H1 (cell line): ENCODE measurements around the gene VOPP1. TPM values are rescaled to one million over a fixed set of nuclear protein-coding genes. Genes with fewer than 3 reads are reported as not detected.

ENCODE experiments used
- CTCF ChIA-PET: fragments of 300-600 bp; sonication (Branson Sonifier 250); formaldehyde crosslinking; loops from one replicate; lab custom pipeline; 2021; ENCODE audit not compliant: partially characterized antibody; lab: Charles Lee
- POLR2A ChIA-PET: fragments of 300-600 bp; sonication (Branson Sonifier 250); formaldehyde crosslinking; loops from one replicate; lab custom pipeline; 2021; ENCODE audit warnings: inconsistent platforms; ENCODE audit not compliant: partially characterized antibody; lab: Charles Lee
- DNase-seq, 2 experiments: peaks; one replicate each; pipeline versions ENCODE4 v3.0.0 to v3.0.0-alpha.2; 2010 to 2022; ENCODE audit warnings: low spot score in 2 of 2, low read depth in 1 of 2, mixed read lengths in 1 of 2
- FAIRE-seq: peaks from 2 replicates; lab custom pipeline; 2011; peaks lifted over from hg19 to GRCh38; lab: Jason Lieb, UNC
- H2AFZ ChIP-seq: 2 replicates; pipeline ENCODE4 v1.8.1; 2012; ENCODE audit warnings: low read length, inconsistent platforms
- H2AK5ac ChIP-seq: 2 replicates; pipeline ENCODE4 v1.6.1; 2013; ENCODE audit warnings: low read depth, low read length
- H2BK120ac ChIP-seq: replicated peaks from 2 replicates; pipeline ENCODE3; 2013; ENCODE audit warnings: low read depth, low read length, inconsistent platforms
- H2BK12ac ChIP-seq: 2 replicates; pipeline ENCODE4 v1.6.1; 2013; ENCODE audit warnings: low read depth, low read length
- H2BK15ac ChIP-seq: 2 replicates; pipeline ENCODE4 v1.6.1; 2013; ENCODE audit warnings: low read length
- H2BK20ac ChIP-seq: 2 replicates; pipeline ENCODE4 v1.6.1; 2013; ENCODE audit warnings: low read length
- H2BK5ac ChIP-seq: 2 replicates; pipeline ENCODE4 v1.6.1; 2013; ENCODE audit warnings: low read depth, low read length
- H3K14ac ChIP-seq: 2 replicates; pipeline ENCODE4 v1.6.1; 2013; ENCODE audit warnings: inconsistent platforms; ENCODE audit not compliant: insufficient read length
- H3K18ac ChIP-seq: 2 replicates; pipeline ENCODE4 v1.6.1; 2013; ENCODE audit warnings: low read length; ENCODE audit errors: extremely low read depth
- H3K23ac ChIP-seq: 2 replicates; pipeline ENCODE4 v1.6.1; 2013; ENCODE audit warnings: inconsistent platforms; ENCODE audit not compliant: insufficient read length
- H3K23me2 ChIP-seq: 2 replicates; pipeline ENCODE4 v1.6.1; 2013; ENCODE audit warnings: low read depth, low read length
- H3K27ac ChIP-seq: 2 replicates; pipeline ENCODE4 v1.6.1; 2011; ENCODE audit warnings: low read depth, low read length, inconsistent platforms
- H3K27me3 ChIP-seq, 4 experiments: replicated peaks in 1 of 4; 1 replicate in 1 of 4; 2 replicates in 3 of 4; pipeline versions ENCODE4 v1.6.1 to v1.8.1; 2011 to 2013; ENCODE audit warnings: low read length in 3 of 4, mild to moderate bottlenecking in 3 of 4, inconsistent platforms in 2 of 4, mixed read lengths in 2 of 4, moderate library complexity in 1 of 4; ENCODE audit not compliant: control insufficient read depth in 3 of 4, insufficient read depth in 3 of 4; ENCODE audit errors: extremely low read depth in 1 of 4
- H3K36me3 ChIP-seq, 4 experiments: 2 replicates each; pipeline versions ENCODE4 v1.6.1 to v1.8.1; 2011 to 2013; ENCODE audit warnings: mild to moderate bottlenecking in 4 of 4, low read length in 3 of 4, moderate library complexity in 2 of 4, control low read depth in 1 of 4, inconsistent platforms in 1 of 4; ENCODE audit not compliant: insufficient read depth in 4 of 4, control insufficient read depth in 2 of 4
- H3K4ac ChIP-seq: replicated peaks from 2 replicates; pipeline ENCODE3; 2013; ENCODE audit warnings: low read length, low read depth, mixed read lengths, inconsistent platforms; ENCODE audit not compliant: insufficient read length
- H3K4me1 ChIP-seq, 4 experiments: replicated peaks in 1 of 4; 1 replicate in 1 of 4; 2 replicates in 3 of 4; pipeline versions ENCODE4 v1.6.1 to v1.8.1; 2011 to 2013; ENCODE audit warnings: low read length in 3 of 4, inconsistent platforms in 2 of 4, mixed read lengths in 1 of 4; ENCODE audit not compliant: insufficient read depth in 4 of 4, control insufficient read depth in 3 of 4
- H3K4me2 ChIP-seq, 2 experiments: 2 replicates each; pipeline versions ENCODE4 v1.6.1 to v1.8.1; 2011 to 2013; ENCODE audit warnings: low read depth in 2 of 2, low read length in 2 of 2, control low read depth in 1 of 2, inconsistent platforms in 1 of 2, mild to moderate bottlenecking in 1 of 2; ENCODE audit not compliant: insufficient read depth in 1 of 2
- H3K4me3 ChIP-seq, 4 experiments: fragments of 200-600, 300-600 bp in 1 of 4; sonication (generic), shearing (Covaris generic), sonication (Bioruptor Twin) in 1 of 4; 2 replicates each; pipeline versions ENCODE4 v1.5.1 to v1.8.1; 2011 to 2016; ENCODE audit warnings: low read length in 4 of 4, low read depth in 3 of 4, control low read depth in 2 of 4, inconsistent platforms in 2 of 4, mild to moderate bottlenecking in 2 of 4, mixed read lengths in 1 of 4, moderate library complexity in 1 of 4; ENCODE audit not compliant: insufficient read depth in 2 of 4; ENCODE audit errors: extremely low read depth in 1 of 4
- H3K56ac ChIP-seq: replicated peaks from 2 replicates; pipeline ENCODE3; 2013; ENCODE audit warnings: low read depth, mild to moderate bottlenecking, mixed read lengths, low read length, inconsistent platforms; ENCODE audit not compliant: insufficient read length
- H3K79me1 ChIP-seq: 2 replicates; pipeline ENCODE4 v1.6.1; 2013; ENCODE audit warnings: low read depth, low read length, control low read depth
- H3K79me2 ChIP-seq, 2 experiments: 2 replicates each; pipeline versions ENCODE4 v1.6.1 to v1.8.1; 2012 to 2013; ENCODE audit warnings: low read length in 2 of 2, mild to moderate bottlenecking in 2 of 2, inconsistent platforms in 1 of 2; ENCODE audit not compliant: insufficient read depth in 2 of 2, control insufficient read depth in 1 of 2
- H3K9ac ChIP-seq, 4 experiments: replicated peaks in 1 of 4; 1 replicate in 1 of 4; 2 replicates in 3 of 4; pipeline versions ENCODE4 v1.6.1 to v1.8.1; 2011 to 2013; ENCODE audit warnings: low read depth in 3 of 4, low read length in 3 of 4, control low read depth in 2 of 4, mild to moderate bottlenecking in 2 of 4, moderate library complexity in 2 of 4, inconsistent platforms in 1 of 4; ENCODE audit errors: extremely low read depth in 1 of 4
- H3K9me3 ChIP-seq, 2 experiments: 2 replicates each; pipeline versions ENCODE4 v1.6.1 to v1.8.1; 2012 to 2013; ENCODE audit warnings: mild to moderate bottlenecking in 2 of 2, moderate library complexity in 2 of 2, control low read depth in 1 of 2, inconsistent platforms in 1 of 2, low read depth in 1 of 2, low read length in 1 of 2, mixed read lengths in 1 of 2; ENCODE audit not compliant: insufficient read depth in 2 of 2
- H4K20me1 ChIP-seq, 2 experiments: replicated peaks in 1 of 2; 2 replicates each; pipeline versions ENCODE3 to v1.8.1; 2011 to 2013; ENCODE audit warnings: inconsistent platforms in 2 of 2, low read length in 2 of 2, mild to moderate bottlenecking in 1 of 2; ENCODE audit not compliant: insufficient read depth in 2 of 2, control insufficient read depth in 1 of 2
- H4K5ac ChIP-seq: 2 replicates; pipeline ENCODE4 v1.6.1; 2013; ENCODE audit warnings: low read length, low read depth, mixed read lengths, inconsistent platforms; ENCODE audit not compliant: insufficient read length
- H4K8ac ChIP-seq: 2 replicates; pipeline ENCODE4 v1.8.0; 2013; ENCODE audit warnings: mild to moderate bottlenecking, moderate library complexity, low read length, inconsistent platforms; ENCODE audit not compliant: insufficient read depth; ENCODE audit errors: extremely low read depth
- H4K91ac ChIP-seq: replicated peaks from 2 replicates; pipeline ENCODE3; 2013; ENCODE audit warnings: low read length, mixed read lengths, inconsistent platforms; ENCODE audit not compliant: insufficient read length
- EZH2 ChIP-seq: fragments of 200-600 bp; sonication (generic); IDR thresholded peaks from 2 replicates; pipeline ENCODE4 v1.7.1; 2012; ENCODE audit warnings: low read depth, mild to moderate bottlenecking, moderate library complexity, low read length, inconsistent platforms; ENCODE audit not compliant: severe bottlenecking
- JUN ChIP-seq: IDR thresholded peaks from 2 replicates; pipeline ENCODE4 v1.6.1; 2011; ENCODE audit warnings: low read depth, mild to moderate bottlenecking, improper control_type of control experiment, low read length
- WGBS, 2 experiments: shearing (Covaris generic) in 1 of 2; methylation state at CpG; one replicate each; pipeline versions ENCODE4 v1.1.6 to v1.1.7; 2013 to 2015; ENCODE audit warnings: low lambda C conversion rate in 2 of 2, mixed read lengths in 2 of 2, inconsistent platforms in 1 of 2, low coverage in 1 of 2, missing lambda C conversion rate in 1 of 2; ENCODE audit not compliant: insufficient replicate concordance in 2 of 2, insufficient coverage in 1 of 2, insufficient read length in 1 of 2; ENCODE audit errors: extremely low coverage in 1 of 2, missing lambda C conversion rate in 1 of 2; 5-methylcytosine and 5-hydroxymethylcytosine counted together
- polyA plus RNA-seq, 7 experiments: library from polyadenylated mRNA; depleted of rRNA in 3 of 7; stranded (reverse) in 5 of 7; unstranded in 2 of 7; fragments of >200 nt in 5 of 7; fragments of 200-250 nt in 2 of 7; gene quantifications; 1 replicate in 5 of 7; 2 replicates in 1 of 7; 4 replicates in 1 of 7; pipeline versions ENCODE4 v1.2.1 to v1.2.3, GENCODE V29; 2011 to 2013; ENCODE audit warnings: missing spikeins in 2 of 7, mixed read lengths in 2 of 7
- total RNA-seq: library from RNA; stranded (reverse); fragmentation: NEBNext Ultra II Directional; extraction: Animal tissue kit (Norgen Biotek cat#: 25700); gene quantifications from 2 replicates; pipeline ENCODE4 v1.2.1, GENCODE V29; 2021

The VOPP1 gene
- total and polyA plus RNA-seq, 2 of the 8 experiments (the other 6 are each of a cell fraction or from before 2014, with no cell fraction given), result 44.7 to 83.0 TPM

DNA sequence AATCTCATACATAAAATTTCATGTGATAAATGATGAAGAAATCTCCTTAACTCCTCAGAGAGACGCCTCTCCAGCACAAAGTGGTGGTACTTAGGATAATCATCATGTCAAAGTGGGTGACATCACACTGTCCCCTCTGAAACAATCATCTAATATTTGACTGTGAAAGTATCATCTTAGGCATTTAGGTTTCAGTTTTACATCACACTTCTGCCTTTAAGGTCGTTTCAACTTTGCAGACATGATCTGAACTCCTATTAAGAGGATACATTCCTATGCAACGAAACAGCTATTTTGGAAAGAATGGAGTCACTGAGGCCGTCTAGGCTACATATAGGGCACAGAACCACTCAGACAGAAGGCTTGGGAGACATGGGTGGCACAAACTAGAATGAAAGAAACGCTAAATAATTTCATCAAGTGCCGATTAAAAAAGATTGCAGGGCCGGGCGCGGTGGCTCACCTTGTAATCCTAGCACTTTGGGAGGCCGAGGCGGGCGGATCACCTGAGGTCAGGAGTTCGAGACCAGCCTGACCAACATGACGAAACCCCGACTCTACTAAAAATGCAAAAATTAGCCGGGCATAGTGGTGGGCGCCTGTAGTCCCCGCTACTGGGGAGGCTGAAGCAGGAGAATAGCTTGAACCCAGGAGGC, 2.0 kb downstream of the VOPP1 start:
- Histone ChIP-seq H2AFZ (no peak overlapping the region), H2BK5ac (no peak overlapping the region), H4K8ac (no peak overlapping the region), H3K23ac (no peak overlapping the region), H4K91ac (no peak overlapping the region), H3K4me2 (peak overlapping the region; percentile 64 to 75), H3K56ac (no peak overlapping the region), H3K14ac (no peak overlapping the region), H2AK5ac (peak overlapping the region; percentile 82; the same call in 1 of the 2 replicates), H3K23me2 (peaks cover 12% of the 10 kb centered on the region), H3K36me3 (no peaks in the 10 kb centered on the region), H4K20me1 (peaks cover 0 to 3% of the 10 kb centered on the region in 2 experiments), H3K18ac (no peak overlapping the region), H3K9ac (no peak overlapping the region), H3K79me2 (peaks cover 9 to 60% of the 10 kb centered on the region in 2 experiments), H3K27ac (no peak overlapping the region), H3K9me3 (no peaks in the 10 kb centered on the region), H3K27me3 (peaks cover 0 to 5% (median 0%) of the 10 kb centered on the region in 4 experiments; a peak in 2 of 7 replicates), H3K4me1 (peaks cover 2 to 34% (median 24%) of the 10 kb centered on the region in 4 experiments; a peak in 5 of 7 replicates), H3K4ac (no peak overlapping the region), H2BK120ac (no peak overlapping the region), H4K5ac (no peak overlapping the region), H2BK20ac (no peak overlapping the region), H2BK12ac (no peak overlapping the region), H3K79me1 (peaks cover 7% of the 10 kb centered on the region; the same call in 1 of the 2 replicates), H3K4me3 (peak overlapping the region in 2 of 4 experiments; percentile 62 to 74; a peak in 2 of 8 replicates), H2BK15ac (no peak overlapping the region)
- FAIRE-seq (no peak), DNase-seq (no peak)
- POLR2A ChIA-PET, result interaction anchor here (0.6 to 1.3 kb wide), 4 partner anchors 8 to 81 kb away, joined by 3 to 4 read pairs (median 3); no protein-coding TSS in a partner anchor
- WGBS, 2 experiments, result 79% methylated on average over 18 of the region's 18 CpGs; no CpG with 5 or more reads in 1 of the 2 experiments
- CTCF ChIA-PET, result no interaction called here
- TF ChIP-seq EZH2 (no peak), JUN (no peak)
